HG02870 (cell line): ENCODE measurements around the gene EIF3CL.
A peak's percentile ranks its signal among the peaks of the same experiment; 100 is the strongest.
"Not testable (repeated sequence)": the region's sequence is repeated elsewhere in the genome, so short reads cannot be mapped to it uniquely, and the experiment has no call there.

Experiments used
- ATAC-seq: cut with Tn5 transposase; IDR thresholded peaks from one replicate; pipeline ENCODE4 v1.9.1; 2021; ENCODE audit warnings: mild to moderate bottlenecking, moderate library complexity; ENCODE audit not compliant: unreplicated experiment

Gene EIF3CL, protein sequence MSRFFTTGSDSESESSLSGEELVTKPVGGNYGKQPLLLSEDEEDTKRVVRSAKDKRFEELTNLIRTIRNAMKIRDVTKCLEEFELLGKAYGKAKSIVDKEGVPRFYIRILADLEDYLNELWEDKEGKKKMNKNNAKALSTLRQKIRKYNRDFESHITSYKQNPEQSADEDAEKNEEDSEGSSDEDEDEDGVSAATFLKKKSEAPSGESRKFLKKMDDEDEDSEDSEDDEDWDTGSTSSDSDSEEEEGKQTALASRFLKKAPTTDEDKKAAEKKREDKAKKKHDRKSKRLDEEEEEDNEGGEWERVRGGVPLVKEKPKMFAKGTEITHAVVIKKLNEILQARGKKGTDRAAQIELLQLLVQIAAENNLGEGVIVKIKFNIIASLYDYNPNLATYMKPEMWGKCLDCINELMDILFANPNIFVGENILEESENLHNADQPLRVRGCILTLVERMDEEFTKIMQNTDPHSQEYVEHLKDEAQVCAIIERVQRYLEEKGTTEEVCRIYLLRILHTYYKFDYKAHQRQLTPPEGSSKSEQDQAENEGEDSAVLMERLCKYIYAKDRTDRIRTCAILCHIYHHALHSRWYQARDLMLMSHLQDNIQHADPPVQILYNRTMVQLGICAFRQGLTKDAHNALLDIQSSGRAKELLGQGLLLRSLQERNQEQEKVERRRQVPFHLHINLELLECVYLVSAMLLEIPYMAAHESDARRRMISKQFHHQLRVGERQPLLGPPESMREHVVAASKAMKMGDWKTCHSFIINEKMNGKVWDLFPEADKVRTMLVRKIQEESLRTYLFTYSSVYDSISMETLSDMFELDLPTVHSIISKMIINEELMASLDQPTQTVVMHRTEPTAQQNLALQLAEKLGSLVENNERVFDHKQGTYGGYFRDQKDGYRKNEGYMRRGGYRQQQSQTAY

DNA sequence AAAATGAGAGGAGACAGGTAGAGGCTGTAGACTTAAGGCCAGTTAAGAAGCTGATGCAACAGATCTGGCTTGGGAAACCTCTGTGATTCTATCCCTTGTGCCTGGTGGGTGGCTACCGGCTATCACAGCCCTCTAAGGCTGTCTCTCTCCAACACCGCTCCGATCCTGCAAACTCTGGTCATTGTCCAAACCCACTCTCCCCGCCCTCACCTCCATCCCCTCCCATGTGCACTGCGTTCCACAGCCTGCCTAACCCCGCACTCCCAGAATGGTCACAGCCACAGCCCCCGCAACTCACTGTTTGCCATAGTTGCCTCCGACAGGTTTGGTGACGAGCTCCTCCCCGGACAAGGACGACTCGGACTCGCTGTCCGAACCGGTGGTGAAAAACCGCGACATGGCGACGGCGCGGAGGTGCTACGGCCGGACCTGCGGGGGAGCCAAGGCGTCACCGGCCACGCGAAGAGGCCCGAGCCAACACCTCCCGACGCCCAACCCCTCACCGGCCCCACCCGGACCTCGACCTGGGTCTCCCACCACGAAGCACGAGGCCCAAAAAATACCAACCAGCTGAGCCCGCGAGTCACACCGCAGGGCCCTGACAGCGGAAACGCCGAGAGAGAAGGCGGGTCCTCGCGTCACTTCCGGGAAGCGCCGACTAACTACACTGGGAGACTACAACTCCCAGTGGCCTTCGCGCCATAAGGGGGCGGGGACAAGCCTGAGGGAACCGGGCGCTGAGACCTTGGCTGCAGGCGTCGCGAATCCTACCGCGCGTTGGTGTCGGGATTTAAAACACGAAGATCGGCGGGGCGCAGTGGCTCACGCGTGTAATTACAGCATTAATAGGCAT is at the start of gene EIF3CL:
Gene EIF3CL, minus strand, starts transcription at position 622 of the 853 bp plus-strand sequence. Its CDS starts 223 bp downstream, at position 399.
- peak; percentile 99 for ATAC-seq

DNA sequence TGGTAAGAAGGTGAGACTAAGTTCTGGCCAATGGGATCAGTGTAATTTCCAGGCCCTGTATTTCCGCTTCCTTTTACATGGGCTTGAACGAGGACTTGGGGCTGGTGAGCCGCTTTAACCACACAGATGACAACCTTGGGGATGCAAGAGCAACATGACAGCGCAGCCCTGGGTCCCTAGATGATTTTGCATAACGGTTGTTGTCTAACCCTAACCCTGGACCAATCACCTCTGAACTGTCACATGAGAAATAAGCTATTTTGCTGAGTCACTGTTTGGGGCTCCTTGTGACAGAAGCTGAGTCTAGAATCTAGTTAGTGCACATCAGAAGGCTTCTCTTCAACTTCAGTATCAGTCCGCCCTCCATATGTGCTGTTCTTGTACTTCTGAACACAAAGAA is 43.4 kb upstream of the EIF3CL start:
- ATAC-seq: not testable (repeated sequence)

DNA sequence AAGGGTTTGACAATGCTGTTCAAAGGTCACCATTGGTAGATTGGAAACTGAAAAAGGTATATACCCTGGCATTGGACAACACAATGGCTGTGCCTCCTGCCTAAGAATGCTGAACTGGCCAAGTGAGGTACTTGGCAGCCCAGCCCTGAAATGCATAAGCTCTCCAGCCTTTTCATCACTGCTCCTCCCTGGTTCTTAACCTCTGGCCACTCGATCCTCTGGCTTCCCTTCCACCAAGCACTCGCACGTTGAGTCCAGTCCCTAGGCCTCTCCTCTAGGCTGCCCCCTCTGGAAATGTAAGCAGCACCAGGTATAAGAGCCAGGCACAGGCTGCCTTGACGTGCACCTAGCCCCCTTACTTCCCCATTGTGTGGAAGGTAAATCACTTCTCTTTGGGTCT is 42.7 kb upstream of the EIF3CL start:
- ATAC-seq: not testable (repeated sequence)

DNA sequence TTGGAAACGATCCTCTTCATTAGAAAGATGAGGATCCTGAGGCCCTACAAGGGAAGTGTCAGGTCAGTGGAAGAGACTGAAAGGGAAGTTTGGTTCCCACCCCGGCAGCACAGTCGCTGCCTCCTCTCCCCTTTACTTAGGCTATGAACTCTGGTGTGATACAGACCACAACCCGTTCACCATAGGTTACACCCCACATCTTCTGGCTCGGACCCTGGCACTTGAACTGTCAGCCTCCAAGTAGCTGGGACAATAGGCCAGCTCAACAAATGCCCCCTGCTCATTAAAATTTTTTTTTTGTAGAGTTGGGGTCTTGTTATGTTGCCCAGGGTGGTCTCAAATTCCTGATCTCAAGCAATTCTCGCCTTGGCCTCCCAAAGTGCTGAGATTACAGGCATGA is 40.3 kb upstream of the EIF3CL start:
- not testable (repeated sequence) for ATAC-seq

DNA sequence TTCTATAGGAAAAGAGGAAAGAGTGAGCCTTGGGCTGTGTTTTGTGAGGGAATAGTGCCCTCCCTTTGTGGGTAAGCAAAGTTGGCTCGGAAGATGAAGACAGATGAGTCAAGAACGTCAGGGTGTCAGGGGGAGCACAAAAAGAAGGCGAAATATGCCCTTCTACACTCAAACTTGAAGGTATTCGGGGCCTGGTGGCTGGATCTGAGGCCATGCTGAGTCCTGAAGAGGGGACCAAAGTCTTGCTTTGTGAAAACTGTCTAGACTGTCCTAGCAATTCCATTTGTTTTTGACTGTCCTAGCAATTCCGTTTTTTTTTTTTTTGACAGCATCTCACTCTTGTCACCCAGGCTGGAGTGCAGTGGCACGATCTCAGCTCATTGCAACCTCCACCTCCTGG is 35.3 kb upstream of the EIF3CL start:
- ATAC-seq: not testable (repeated sequence)

DNA sequence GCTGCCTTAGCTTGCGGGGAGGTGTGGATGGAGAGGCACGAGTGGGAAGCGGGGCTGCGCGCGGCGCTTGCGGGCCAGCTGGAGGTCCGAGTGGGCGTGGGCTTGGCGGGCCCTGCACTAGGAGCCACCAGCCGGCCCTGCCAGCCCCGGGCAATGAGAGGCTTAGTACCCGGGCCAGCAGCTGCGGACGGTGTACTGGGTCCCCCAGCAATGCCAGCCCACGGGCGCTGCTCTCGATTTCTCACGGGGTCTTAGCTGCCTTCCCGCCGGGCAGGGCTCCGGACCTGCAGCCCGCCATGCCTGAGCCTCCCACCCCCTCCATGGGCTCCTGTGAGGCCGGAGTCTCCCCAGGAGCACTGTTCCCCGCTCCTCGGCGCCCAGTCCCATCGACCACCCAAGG is 31.7 kb upstream of the EIF3CL start:
- not testable (repeated sequence) for ATAC-seq

DNA sequence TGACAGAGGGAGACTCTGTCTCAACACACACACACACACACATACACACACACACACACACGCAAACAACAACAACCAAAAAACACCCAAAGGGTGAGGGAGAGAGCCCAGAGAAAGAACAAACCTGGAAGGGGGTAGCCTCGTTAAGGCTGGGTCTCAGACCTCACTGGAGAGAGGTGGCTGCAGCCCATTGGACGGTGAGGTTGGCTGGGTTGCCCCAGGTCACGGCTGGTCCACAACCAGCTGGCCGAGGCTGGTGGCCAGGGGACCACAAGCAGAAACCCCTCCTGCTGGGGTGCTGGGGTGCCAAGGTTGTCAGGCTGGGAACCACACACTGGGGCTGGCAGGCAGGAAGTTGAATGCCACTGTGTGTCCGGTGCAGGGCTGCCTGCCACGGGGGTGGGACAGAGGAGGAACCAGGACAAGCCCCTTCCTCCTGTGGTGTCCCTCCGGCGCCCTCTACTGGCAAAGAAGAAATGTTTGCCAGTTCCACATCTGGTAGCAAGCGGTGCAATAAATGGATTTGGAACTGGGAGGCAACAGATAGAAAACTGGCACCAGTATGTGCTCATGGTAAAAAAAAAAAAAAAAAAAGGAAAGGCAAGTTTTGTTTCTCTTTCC is 22.5 kb upstream of the EIF3CL start:
- not testable (repeated sequence) for ATAC-seq

DNA sequence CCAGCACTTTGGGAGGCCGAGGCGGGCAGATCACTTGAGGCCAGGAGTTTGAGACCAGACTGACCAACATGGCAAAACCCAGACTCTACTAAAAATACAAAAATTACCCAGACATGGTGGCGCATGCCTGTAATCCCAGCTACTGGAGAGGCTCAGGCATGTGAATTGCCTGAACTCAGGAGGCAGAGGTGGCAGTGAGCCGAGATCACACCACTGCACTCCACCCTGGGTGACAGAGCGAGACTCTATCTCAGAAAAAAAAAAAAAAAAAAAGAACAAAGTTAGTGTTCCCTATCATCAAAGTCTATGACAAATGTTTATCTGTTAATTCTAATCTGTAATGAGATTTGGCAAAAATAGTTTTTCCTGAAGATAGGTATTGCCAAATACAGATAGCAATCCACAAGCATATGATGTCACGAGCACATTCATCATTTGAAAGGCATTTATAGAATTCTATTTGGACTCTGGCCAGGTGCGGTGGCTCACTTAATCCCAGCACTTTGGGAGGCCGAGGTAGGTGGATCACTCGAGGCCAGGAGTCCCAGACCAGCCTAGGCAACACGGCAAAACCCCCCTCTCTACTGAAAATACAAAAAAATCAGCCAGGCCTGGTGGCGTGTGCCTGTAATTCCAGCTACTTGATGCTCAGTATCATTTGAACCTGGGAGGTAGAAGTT is 17.6 kb upstream of the EIF3CL start:
- not testable (repeated sequence) for ATAC-seq

DNA sequence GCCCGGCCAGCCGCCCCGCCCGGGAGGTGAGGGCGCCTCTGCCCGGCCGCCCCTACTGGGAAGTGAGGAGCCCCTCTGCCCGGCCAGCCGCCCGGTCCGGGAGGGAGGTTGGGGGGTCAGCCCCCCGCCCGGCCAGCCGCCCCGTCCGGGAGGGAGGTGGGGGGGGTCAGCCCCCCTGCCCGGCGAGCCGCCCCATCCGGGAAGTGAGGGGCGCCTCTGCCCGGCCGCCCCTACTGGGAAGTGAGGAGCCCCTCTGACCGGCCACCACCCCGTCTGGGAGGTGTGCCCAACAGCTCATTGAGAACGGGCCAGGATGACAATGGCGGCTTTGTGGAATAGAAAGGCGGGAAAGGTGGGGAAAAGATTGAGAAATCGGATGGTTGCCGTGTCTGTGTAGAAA is 13.4 kb upstream of the EIF3CL start:
- ATAC-seq: not testable (repeated sequence)

DNA sequence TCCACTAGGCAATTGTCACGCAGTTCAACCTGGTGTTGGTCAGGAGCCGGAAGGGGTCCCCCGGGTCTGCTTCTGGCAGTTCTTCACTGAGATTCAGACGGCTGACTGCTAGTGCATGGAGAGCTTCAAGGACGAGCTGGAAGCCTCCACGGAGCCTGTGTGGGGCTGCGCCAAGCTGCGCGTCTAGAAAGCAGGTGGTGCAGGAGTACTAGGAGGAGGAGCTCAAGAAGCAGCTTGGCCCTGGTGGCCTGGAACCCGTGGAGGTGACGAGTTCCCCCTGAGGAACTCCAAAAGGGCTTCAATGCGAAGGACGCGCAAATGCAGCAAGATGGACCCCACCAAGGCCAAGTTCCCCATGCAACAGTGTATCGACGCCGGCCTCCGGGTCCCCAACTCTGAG is 10.9 kb upstream of the EIF3CL start:
- ATAC-seq: not testable (repeated sequence)

DNA sequence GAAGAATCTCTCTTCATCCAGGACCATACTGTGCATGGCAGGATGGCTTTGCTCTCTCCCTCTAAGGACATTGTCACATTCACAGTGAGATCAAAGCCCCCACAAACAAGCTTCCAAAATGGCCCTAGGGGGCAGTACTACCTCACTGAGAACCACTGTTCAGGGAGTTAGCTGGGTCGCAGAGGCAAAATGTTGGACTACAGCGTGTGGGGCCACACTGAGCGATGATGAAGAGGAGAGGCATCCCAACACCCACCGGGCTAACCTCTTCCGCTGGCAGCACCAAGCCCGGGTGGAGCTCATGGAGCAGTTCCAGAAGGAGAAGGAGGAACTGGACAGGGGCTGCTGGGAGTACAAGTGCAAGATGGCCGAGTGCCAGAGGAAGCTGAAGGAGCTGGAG is 9.9 kb upstream of the EIF3CL start:
- ATAC-seq: not testable (repeated sequence)

DNA sequence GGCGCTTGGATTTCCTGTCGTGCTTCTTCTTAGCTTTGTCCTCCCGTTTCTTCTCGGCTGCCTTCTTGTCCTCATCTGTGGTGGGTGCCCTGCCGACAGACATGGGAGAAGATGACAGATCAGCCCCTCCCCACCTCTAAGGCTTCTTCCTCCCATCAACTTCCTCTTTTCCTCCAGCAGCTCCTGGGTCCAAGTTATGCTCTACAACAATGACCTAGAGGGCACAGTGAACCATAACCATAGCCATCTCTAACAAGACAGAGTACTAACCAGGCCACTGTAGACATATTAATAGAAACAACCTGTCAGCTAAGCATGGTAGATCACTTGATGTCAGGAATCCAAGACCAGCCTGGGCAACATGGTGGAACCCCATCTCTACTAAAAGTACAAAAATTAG is 11.6 kb downstream of the EIF3CL start:
- ATAC-seq: not testable (repeated sequence)

DNA sequence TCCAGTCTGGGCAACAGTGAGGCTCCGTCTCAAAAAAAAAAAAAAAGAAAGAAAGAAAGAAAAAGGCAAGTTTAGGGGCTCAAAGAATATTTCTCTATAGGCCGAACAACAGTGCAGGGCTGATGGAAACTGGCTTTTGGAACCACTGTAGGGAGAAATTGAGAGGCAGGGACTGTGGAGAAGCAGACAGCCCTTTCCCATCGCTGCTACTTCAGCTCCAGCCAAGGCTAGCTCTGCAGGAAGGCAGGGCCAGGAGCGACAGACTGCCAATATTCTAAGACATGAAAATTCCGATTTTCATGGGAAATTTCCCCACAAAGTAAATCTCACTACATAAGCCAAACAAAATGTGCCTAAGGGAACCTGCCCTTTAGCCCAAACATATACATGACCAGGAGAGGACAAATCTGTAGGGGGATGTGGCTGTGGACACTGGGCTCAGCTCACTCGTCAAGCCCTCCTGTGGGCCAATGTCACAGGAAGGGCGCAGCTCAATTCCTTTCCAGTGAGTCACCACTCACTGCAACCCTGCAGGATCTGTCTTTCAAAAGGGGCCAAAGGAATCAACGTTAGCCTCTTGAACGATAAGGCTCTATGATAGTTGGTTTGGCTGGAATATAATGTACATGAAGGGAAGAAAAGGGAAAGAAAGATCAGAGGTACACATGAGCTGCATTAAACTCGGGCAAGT is 21.3 kb downstream of the EIF3CL start:
- not testable (repeated sequence) for ATAC-seq

DNA sequence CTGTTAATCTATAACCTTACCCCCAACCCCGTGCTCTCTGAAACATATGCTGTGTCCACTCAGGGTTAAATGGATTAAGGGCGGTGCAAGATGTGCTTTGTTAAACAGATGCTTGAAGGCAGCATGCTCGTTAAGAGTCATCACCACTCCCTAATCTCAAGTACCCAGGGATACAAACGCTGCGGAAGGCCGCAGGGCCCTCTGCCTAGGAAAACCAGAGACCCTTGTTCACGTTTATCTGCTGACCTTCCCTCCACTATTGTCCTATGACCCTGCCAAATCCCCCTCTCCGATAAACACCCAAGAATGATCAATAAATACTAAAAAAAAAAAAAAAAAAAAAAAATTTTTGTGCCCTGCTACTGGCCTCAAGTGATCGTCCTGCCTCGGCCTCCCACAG is 25.8 kb downstream of the EIF3CL start:
- not testable (repeated sequence) for ATAC-seq

DNA sequence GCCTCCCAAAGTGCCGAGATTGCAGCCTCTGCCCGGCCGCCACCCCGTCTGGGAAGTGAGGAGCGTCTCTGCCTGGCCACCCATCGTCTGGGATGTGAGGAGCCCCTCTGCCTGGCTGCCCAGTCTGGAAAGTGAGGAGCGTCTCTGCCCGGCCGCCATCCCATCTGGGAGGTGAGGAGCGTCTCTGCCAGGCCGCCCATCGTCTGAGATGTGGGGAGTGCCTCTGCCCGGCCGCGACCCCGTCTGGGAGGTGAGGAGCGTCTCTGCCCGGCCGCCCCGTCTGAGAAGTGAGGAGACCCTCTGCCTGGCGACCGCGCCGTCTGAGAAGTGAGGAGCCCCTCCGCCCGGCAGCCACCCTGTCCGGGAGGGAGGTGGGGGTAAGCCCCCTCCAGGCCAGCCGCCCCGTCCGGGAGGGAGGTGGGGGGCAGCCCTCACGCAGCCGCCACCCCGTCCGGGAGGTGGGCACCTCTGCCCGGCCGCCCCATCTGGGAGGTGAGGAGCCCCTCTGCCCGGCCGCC is 26.5 kb downstream of the EIF3CL start:
- ATAC-seq: not testable (repeated sequence)

DNA sequence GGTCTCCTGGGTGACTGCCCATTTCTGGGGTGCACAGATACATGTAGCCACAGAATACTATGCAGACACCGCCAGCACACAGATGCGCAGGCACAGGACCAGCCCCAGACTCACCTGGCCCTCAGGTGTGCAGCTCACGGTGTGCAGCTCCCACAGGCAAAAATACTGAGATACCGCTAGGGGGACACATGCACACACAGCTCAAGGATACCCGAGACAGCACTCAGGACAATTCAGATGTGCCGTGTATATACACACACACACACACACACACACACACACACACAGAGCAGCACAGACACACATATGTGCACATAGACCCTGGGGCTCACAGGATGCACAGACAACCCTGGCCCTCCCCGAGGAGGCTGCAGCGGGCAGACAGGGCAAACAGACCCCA is 28.5 kb downstream of the EIF3CL start:
- ATAC-seq: not testable (repeated sequence)

DNA sequence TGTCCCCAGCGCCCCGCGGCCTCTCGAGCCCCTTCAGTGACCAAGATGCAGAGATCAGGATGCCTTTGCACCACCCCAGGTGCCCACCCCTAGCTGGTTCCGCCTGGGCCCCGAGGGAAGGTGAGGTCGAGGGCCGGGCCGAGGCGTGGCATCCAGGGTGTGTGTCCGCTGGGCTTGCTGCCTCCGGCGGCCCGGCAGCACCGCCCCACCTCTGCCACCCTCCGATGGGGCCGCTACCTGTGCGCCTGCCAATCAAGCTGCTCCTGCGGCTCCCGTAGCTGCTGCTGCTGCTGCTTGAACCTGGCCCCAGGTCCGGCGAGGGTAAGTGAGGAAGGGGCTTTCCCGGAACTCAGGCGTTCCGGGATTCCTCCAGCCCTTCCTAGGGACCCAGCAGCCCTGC is 29.4 kb downstream of the EIF3CL start:
- ATAC-seq: not testable (repeated sequence)

DNA sequence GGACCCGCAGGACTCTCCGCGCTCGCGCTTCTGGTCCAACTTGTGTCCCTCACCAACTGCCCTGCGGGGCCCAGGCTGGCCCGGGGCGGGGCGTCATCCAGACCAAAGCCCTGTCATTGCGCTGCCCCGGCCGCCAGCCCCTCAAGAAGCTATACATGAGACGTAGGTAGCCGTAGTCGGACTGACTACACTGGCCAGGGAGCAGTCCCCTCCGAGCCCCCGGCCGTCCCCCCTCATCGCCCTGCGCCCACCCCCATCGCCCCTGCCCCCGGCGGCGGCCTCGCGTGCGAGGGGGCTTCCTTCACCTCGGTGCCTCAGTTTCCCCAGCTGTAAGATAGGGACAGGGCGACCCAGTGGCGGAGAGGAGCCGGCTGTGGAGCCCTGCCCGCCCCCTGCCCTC is 35.7 kb downstream of the EIF3CL start:
- ATAC-seq: not testable (repeated sequence)
